Calu3 (cell line): ENCODE data around the gene LIMS1. TPM values are rescaled to one million over a fixed set of nuclear protein-coding genes. Genes with fewer than 3 reads are reported as not detected.

Source experiments
- BruUV-seq: library from RNA; stranded (reverse); fragments of 400-500 nt; replicated peaks from 2 replicates; lab custom pipeline; 2021; lab: Mats Ljungman, UMichigan
- CTCF ChIA-PET: fragments of 300-600 bp; sonication (Branson Sonifier 250); formaldehyde crosslinking; loops from one replicate; lab custom pipeline; 2022; ENCODE audit warnings: antibody characterized with exemption; lab: Charles Lee
- DNase-seq: peaks from one replicate; pipeline ENCODE4 v3.0.0; 2022
- H3K27ac Mint-ChIP-seq: one replicate; pipeline ENCODE4 v1.8.0; 2022; ENCODE audit warnings: mixed read lengths; ENCODE audit not compliant: unreplicated experiment
- H3K27me3 Mint-ChIP-seq: one replicate; pipeline ENCODE4 v1.8.0; 2022; ENCODE audit warnings: mixed read lengths; ENCODE audit not compliant: unreplicated experiment
- H3K36me3 Mint-ChIP-seq: one replicate; pipeline ENCODE4 v1.8.0; 2022; ENCODE audit warnings: mild to moderate bottlenecking, moderate library complexity, mixed read lengths; ENCODE audit not compliant: insufficient read depth, unreplicated experiment
- H3K4me1 Mint-ChIP-seq: one replicate; pipeline ENCODE4 v1.8.0; 2022; ENCODE audit warnings: mild to moderate bottlenecking, low read depth, mixed read lengths; ENCODE audit not compliant: unreplicated experiment
- H3K4me3 Mint-ChIP-seq: one replicate; pipeline ENCODE4 v1.8.0; 2022; ENCODE audit warnings: mild to moderate bottlenecking, low read depth, moderate library complexity, mixed read lengths; ENCODE audit not compliant: unreplicated experiment
- H3K9me3 Mint-ChIP-seq: one replicate; pipeline ENCODE4 v1.8.0; 2022; ENCODE audit warnings: low read depth, mixed read lengths; ENCODE audit not compliant: unreplicated experiment
- CTCF ChIP-seq: fragments of 200-600 bp; IDR thresholded peaks from one replicate; pipeline ENCODE4 v1.8.0; 2022; ENCODE audit warnings: antibody characterized with exemption; ENCODE audit not compliant: unreplicated experiment
- intact Hi-C: fragments of 100-400 bp; cut with micrococcal nuclease; formaldehyde crosslinking; loops from one replicate; pipeline ENCODE4 v1.10.0; 2022; ENCODE audit not compliant: unreplicated experiment
- total RNA-seq: library from RNA; stranded (reverse); gene quantifications from 2 replicates; pipeline ENCODE4 v1.2.3, GENCODE V29; 2022

LIMS1 gene
- total RNA-seq, 1 experiment from 2014 or later, result 51.5 TPM

GRCh38 chr2:108547606-108548005 is 13.3 kb downstream of the LIMS1 start:
- Mint-ChIP-seq H3K36me3 (no peaks in the 10 kb centered on the region), H3K9me3 (no peaks in the 10 kb centered on the region), H3K27ac (no peak overlapping the region), H3K4me3 (no peak overlapping the region), H3K27me3 (no peaks in the 10 kb centered on the region), H3K4me1 (no peaks in the 10 kb centered on the region)
- intact Hi-C loops, result no loop called here
- TF ChIP-seq CTCF, result no peak
- CTCF ChIA-PET, result no interaction called here
- BruUV-seq, result no TSS peak
- no peak for DNase-seq

- H3K4me1 Mint-ChIP-seq, result peaks cover under 1% of the 10 kb centered on the region
- no peak for TF ChIP-seq CTCF
- no TSS peak for BruUV-seq
- H3K4me3 Mint-ChIP-seq, result no peak overlapping the region
- no peak for DNase-seq
- no peak overlapping the region for H3K27ac Mint-ChIP-seq
- H3K36me3 Mint-ChIP-seq, result no peaks in the 10 kb centered on the region
- H3K9me3 Mint-ChIP-seq, result no peaks in the 10 kb centered on the region
- H3K27me3 Mint-ChIP-seq, result no peaks in the 10 kb centered on the region
- CTCF ChIA-PET, result no interaction called here
- intact Hi-C loops, result no loop called here
These were observed 14.1 kb downstream of the LIMS1 start for GRCh38 chr2:108548208-108549003.

- H3K9me3 Mint-ChIP-seq, result no peaks in the 10 kb centered on the region
- CTCF ChIA-PET, result no interaction called here
- H3K4me3 Mint-ChIP-seq, result no peak overlapping the region
- DNase-seq, result no peak
- TF ChIP-seq CTCF, result no peak
- intact Hi-C loops, result no loop called here
- no peak overlapping the region for H3K27ac Mint-ChIP-seq
- H3K27me3 Mint-ChIP-seq, result no peaks in the 10 kb centered on the region
- peaks cover 12% of the 10 kb centered on the region for H3K4me1 Mint-ChIP-seq
- no peaks in the 10 kb centered on the region for H3K36me3 Mint-ChIP-seq
- no TSS peak for BruUV-seq
These were observed 18.3 kb downstream of the LIMS1 start for GRCh38 chr2:108552566-108552965.

- Mint-ChIP-seq H3K27me3 (no peaks in the 10 kb centered on the region), H3K27ac (no peak overlapping the region), H3K36me3 (no peaks in the 10 kb centered on the region), H3K4me3 (no peak overlapping the region), H3K4me1 (peaks cover 12% of the 10 kb centered on the region), H3K9me3 (no peaks in the 10 kb centered on the region)
- intact Hi-C loops, result no loop called here
- BruUV-seq, result no TSS peak
- TF ChIP-seq CTCF, result no peak
- DNase-seq, result no peak
- CTCF ChIA-PET, result no interaction called here
These were observed 19.1 kb downstream of the LIMS1 start for GRCh38 chr2:108553209-108553919.
